Measurements from ENCODE around the gene SUOX.

DNA sequence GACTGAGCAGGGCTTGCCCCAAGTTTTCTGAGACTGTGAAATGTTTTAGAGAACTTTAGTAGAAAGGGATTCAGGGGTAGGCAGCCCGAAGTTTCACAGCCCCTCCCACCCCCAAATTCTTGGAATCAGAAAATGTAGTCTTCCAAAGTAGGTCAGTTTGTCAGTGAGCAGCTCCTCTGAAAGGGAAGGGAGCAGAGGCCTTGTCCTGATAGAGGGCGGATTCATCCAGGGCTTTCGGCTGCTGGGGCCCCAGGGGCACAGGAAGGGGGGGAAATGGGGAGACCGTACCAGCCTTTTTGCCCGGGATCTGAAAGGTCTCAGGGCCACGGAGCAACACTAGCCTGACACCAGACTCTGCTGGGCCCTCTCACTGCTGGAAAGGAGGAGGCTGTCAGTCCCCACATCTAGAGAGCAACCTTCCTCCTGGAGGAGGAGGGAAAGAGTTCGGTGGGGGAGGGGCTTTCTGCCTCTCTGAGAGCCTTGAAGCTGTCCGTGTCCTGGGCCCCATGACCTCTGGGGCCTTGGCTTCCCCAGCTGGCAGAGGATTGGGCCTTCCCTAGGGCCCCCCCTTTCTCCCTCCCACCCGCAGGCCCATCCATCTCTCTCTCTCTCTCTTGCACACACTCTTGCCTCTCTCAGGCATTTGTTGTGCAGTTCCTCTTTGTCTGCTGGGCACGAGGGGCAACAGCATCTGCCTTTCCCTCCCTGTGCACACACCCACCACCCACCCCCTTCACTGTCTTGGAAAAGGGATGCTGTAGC lies 23.5 kb downstream of the SUOX start, which contains the start of gene IKZF4:
- TF ChIP-seq, protein P1, sequence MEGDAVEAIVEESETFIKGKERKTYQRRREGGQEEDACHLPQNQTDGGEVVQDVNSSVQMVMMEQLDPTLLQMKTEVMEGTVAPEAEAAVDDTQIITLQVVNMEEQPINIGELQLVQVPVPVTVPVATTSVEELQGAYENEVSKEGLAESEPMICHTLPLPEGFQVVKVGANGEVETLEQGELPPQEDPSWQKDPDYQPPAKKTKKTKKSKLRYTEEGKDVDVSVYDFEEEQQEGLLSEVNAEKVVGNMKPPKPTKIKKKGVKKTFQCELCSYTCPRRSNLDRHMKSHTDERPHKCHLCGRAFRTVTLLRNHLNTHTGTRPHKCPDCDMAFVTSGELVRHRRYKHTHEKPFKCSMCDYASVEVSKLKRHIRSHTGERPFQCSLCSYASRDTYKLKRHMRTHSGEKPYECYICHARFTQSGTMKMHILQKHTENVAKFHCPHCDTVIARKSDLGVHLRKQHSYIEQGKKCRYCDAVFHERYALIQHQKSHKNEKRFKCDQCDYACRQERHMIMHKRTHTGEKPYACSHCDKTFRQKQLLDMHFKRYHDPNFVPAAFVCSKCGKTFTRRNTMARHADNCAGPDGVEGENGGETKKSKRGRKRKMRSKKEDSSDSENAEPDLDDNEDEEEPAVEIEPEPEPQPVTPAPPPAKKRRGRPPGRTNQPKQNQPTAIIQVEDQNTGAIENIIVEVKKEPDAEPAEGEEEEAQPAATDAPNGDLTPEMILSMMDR (IDR thresholded peaks at IDR 0.05) = no peak
- no peak for TF ChIP-seq POLR2AphosphoS5 (IDR thresholded peaks at IDR 0.05; ENCODE audit: low read depth, low read length)
- TF ChIP-seq TCF7L2 (IDR thresholded peaks at IDR 0.05; ENCODE audit: low read depth, low read length) = no peak
- TF ChIP-seq, protein P2, sequence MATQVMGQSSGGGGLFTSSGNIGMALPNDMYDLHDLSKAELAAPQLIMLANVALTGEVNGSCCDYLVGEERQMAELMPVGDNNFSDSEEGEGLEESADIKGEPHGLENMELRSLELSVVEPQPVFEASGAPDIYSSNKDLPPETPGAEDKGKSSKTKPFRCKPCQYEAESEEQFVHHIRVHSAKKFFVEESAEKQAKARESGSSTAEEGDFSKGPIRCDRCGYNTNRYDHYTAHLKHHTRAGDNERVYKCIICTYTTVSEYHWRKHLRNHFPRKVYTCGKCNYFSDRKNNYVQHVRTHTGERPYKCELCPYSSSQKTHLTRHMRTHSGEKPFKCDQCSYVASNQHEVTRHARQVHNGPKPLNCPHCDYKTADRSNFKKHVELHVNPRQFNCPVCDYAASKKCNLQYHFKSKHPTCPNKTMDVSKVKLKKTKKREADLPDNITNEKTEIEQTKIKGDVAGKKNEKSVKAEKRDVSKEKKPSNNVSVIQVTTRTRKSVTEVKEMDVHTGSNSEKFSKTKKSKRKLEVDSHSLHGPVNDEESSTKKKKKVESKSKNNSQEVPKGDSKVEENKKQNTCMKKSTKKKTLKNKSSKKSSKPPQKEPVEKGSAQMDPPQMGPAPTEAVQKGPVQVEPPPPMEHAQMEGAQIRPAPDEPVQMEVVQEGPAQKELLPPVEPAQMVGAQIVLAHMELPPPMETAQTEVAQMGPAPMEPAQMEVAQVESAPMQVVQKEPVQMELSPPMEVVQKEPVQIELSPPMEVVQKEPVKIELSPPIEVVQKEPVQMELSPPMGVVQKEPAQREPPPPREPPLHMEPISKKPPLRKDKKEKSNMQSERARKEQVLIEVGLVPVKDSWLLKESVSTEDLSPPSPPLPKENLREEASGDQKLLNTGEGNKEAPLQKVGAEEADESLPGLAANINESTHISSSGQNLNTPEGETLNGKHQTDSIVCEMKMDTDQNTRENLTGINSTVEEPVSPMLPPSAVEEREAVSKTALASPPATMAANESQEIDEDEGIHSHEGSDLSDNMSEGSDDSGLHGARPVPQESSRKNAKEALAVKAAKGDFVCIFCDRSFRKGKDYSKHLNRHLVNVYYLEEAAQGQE (IDR thresholded peaks at IDR 0.05; ENCODE audit: insufficient read depth in 1 of 2, low read depth in 2 of 2, low read length in 1 of 2) = no peak
- TF ChIP-seq SIN3A (IDR thresholded peaks at IDR 0.05; ENCODE audit: borderline replicate concordance, insufficient read depth, low read depth, low read length) = no peak

Data from Panc1 (cell line).